CD4-positive, alpha-beta memory T cell (primary cell): ENCODE results near the gene INTS4. TPM values are rescaled to one million over a fixed set of nuclear protein-coding genes. Genes with fewer than 3 reads are reported as not detected.
"Not testable (repeated sequence)": the region's sequence is repeated elsewhere in the genome, so short reads cannot be mapped to it uniquely, and the experiment has no call there.

Source experiments
- CTCF ChIA-PET: fragments of 350-600 bp; sonication (Branson Sonifier 250); formaldehyde crosslinking; loops from one replicate; lab custom pipeline; 2021; ENCODE audit warnings: inconsistent platforms; ENCODE audit not compliant: partially characterized antibody; lab: Charles Lee
- POLR2A ChIA-PET: fragments of 350-600 bp; sonication (Branson Sonifier 250); formaldehyde crosslinking; loops from one replicate; lab custom pipeline; 2021; ENCODE audit not compliant: partially characterized antibody; lab: Charles Lee
- DNase-seq, 5 donors: peaks; one replicate each; pipeline versions ENCODE4 v3.0.0 to v3.0.0-alpha.2; 2020 to 2022; ENCODE audit warnings: mixed read lengths in 1 of 5
- H3K27ac ChIP-seq: one replicate; pipeline ENCODE4 v1.7.0; 2013; ENCODE audit warnings: low read depth, low read length
- H3K27me3 ChIP-seq: 2 replicates; pipeline ENCODE4 v1.7.0; 2013; ENCODE audit warnings: mild to moderate bottlenecking, low read length, moderate library complexity; ENCODE audit not compliant: insufficient read depth
- H3K36me3 ChIP-seq: 2 replicates; pipeline ENCODE4 v1.7.0; 2013; ENCODE audit warnings: mild to moderate bottlenecking, low read length, moderate library complexity; ENCODE audit not compliant: insufficient read depth
- H3K4me1 ChIP-seq: 2 replicates; pipeline ENCODE4 v1.7.0; 2013; ENCODE audit warnings: mild to moderate bottlenecking, low read length, moderate library complexity; ENCODE audit not compliant: insufficient read depth
- H3K4me3 ChIP-seq, 2 donors: one replicate each; pipeline ENCODE4 v1.7.0; 2013; ENCODE audit warnings: low read length in 2 of 2, mild to moderate bottlenecking in 1 of 2
- H3K9me3 ChIP-seq, 2 donors: one replicate each; pipeline ENCODE4 v1.7.0; 2013; ENCODE audit warnings: low read length in 2 of 2, control low read depth in 1 of 2; ENCODE audit not compliant: control insufficient read depth in 1 of 2
- H3K27ac Mint-ChIP-seq, 7 donors: one replicate each; pipeline ENCODE4 v1.8.0; 2020 to 2021; ENCODE audit warnings: mixed read lengths in 7 of 7, mild to moderate bottlenecking in 6 of 7, inconsistent platforms in 3 of 7, moderate library complexity in 3 of 7
- H3K27me3 Mint-ChIP-seq, 2 donors: one replicate each; pipeline ENCODE4 v1.8.0; 2020 to 2021; ENCODE audit warnings: mixed read lengths in 2 of 2
- H3K36me3 Mint-ChIP-seq, 2 donors: one replicate each; pipeline ENCODE4 v1.8.0; 2020 to 2021; ENCODE audit warnings: mixed read lengths in 2 of 2, inconsistent platforms in 1 of 2, mild to moderate bottlenecking in 1 of 2
- H3K4me1 Mint-ChIP-seq, 4 donors: one replicate each; pipeline ENCODE4 v1.8.0; 2020 to 2021; ENCODE audit warnings: mixed read lengths in 4 of 4, mild to moderate bottlenecking in 1 of 4
- H3K4me3 Mint-ChIP-seq, 8 donors: one replicate each; pipeline ENCODE4 v1.8.0; 2020 to 2021; ENCODE audit warnings: mixed read lengths in 8 of 8, mild to moderate bottlenecking in 7 of 8, moderate library complexity in 6 of 8, inconsistent platforms in 3 of 8
- H3K9me3 Mint-ChIP-seq, 8 donors: one replicate each; pipeline ENCODE4 v1.8.0; 2020 to 2021; ENCODE audit warnings: mixed read lengths in 8 of 8, mild to moderate bottlenecking in 5 of 8, inconsistent platforms in 3 of 8, moderate library complexity in 1 of 8
- intact Hi-C: fragments of 100-400 bp; cut with micrococcal nuclease; formaldehyde crosslinking; loops from one replicate; pipeline ENCODE4 v1.15.1; 2023
- polyA plus RNA-seq, 2 donors: library from polyadenylated mRNA; unstranded; fragments of 300-500 nt; fragmentation: Illumina TruSeq; gene quantifications; one replicate each; pipeline ENCODE4 v1.2.3, GENCODE V29; 2021
- total RNA-seq, 2 experiments: library from RNA; stranded (reverse); gene quantifications; one replicate each; pipeline ENCODE4 v1.2.3, GENCODE V29; 2021

Gene INTS4
- total and polyA plus RNA-seq, 4 experiments from 2014 or later, result 37.2 to 85.0 (median 63.1) TPM

DNA sequence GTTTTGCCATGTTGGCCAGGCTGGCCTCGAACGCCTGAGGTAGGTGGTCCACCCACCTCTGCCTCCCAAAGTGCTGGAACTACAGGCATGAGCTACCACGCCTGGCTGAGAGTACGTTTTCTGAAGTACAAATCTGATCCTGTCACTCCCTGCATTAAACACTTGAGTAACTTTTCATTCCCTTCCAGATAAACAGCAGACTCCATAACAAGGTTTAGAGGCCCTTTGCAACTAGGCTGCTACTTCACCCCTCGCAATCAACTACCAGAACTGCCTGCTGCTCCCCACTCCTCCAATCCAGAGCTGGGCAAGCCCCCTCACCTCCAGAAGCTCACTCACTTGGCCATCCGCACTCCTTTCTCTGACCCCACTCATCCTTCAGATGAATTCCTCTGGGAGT lies 27.1 kb upstream of the INTS4 start:
- H3K27me3 Mint-ChIP-seq, result peaks cover 12 to 23% of the 10 kb centered on the region in 2 donors
- no peaks in the 10 kb centered on the region for H3K9me3 ChIP-seq
- ChIA-PET CTCF (interaction anchor here (1.2 kb wide), 1 partner anchor 25 kb away, joined by 3 read pairs; no protein-coding TSS in a partner anchor), POLR2A (no interaction called here)
- no peak overlapping the region for H3K4me3 ChIP-seq
- peaks cover 0 to 5% (median under 1%) of the 10 kb centered on the region in 4 donors for H3K4me1 Mint-ChIP-seq
- H3K36me3 Mint-ChIP-seq, result no peaks in the 10 kb centered on the region
- no peak for DNase-seq
- H3K27me3 ChIP-seq, result peaks cover 3% of the 10 kb centered on the region
- no peaks in the 10 kb centered on the region for H3K36me3 ChIP-seq
- H3K4me3 Mint-ChIP-seq, result no peak overlapping the region
- H3K27ac ChIP-seq, result no peak overlapping the region
- H3K27ac Mint-ChIP-seq, result no peak overlapping the region
- H3K4me1 ChIP-seq, result no peaks in the 10 kb centered on the region
- no peaks in the 10 kb centered on the region for H3K9me3 Mint-ChIP-seq
- intact Hi-C loops, result no loop called here

DNA sequence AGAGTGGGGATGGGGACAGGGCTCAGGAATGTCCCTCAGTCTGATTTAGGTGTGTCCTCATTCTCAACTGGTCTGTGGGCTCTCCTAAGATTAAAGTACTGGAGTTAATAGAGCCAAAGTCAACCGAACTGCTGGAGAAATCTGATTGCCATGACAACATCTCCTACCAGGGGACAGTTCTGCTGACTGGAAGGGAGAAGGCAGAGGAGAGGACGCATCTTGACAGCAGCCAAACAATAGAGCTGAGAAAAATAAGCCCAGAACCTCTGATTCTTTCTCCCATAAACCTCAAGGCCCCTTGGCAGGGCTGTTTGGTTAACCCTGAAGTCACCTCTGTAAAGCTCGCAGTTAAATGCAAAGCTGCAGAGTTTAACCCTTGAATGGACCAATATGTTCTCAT lies 25.8 kb upstream of the INTS4 start:
- H3K27ac Mint-ChIP-seq, result peak overlapping the region in 1 of 7 donors; percentile 9
- Histone ChIP-seq H3K36me3 (no peaks in the 10 kb centered on the region), H3K4me3 (no peak overlapping the region), H3K27ac (no peak overlapping the region), H3K4me1 (no peaks in the 10 kb centered on the region), H3K9me3 (no peaks in the 10 kb centered on the region), H3K27me3 (peaks cover 3% of the 10 kb centered on the region)
- intact Hi-C loops, result no loop called here
- H3K9me3 Mint-ChIP-seq, result no peaks in the 10 kb centered on the region
- H3K4me1 Mint-ChIP-seq, result peaks cover 0 to 5% (median under 1%) of the 10 kb centered on the region in 4 donors
- H3K36me3 Mint-ChIP-seq, result no peaks in the 10 kb centered on the region
- ChIA-PET CTCF (interaction anchor here (0.8 to 1.5 kb wide), 2 partner anchors 21 to 25 kb away, joined by 3 to 5 read pairs; no protein-coding TSS in a partner anchor), POLR2A (no interaction called here)
- H3K27me3 Mint-ChIP-seq, result peaks cover 12 to 25% of the 10 kb centered on the region in 2 donors
- DNase-seq, result no peak
- no peak overlapping the region for H3K4me3 Mint-ChIP-seq

DNA sequence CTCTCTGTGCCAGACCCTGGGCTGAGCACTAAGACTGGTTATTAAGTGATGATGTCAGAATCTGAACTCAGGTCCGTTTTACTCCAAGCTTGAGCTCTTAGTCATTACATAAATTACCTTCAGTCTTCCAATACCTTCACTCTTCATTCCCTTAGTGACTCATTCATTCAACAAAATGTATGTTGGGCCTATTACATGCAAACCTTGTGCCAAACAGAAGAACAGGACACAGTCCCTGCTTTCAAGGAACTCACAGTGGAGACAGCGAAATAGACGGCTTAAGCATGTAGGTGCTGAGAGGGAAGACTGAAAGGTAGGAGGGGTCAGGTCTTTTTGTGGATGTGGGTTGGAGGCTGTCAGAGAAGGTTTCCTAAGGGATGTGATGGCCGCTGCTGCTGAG lies 25.3 kb upstream of the INTS4 start:
- ChIA-PET CTCF (interaction anchor here (1.5 kb wide), 1 partner anchor 26 kb away, joined by 5 read pairs; no protein-coding TSS in a partner anchor), POLR2A (no interaction called here)
- Mint-ChIP-seq H3K27ac (peak overlapping the region in 1 of 7 donors; percentile 36), H3K4me1 (peaks cover 0 to 5% (median under 1%) of the 10 kb centered on the region in 4 donors), H3K36me3 (no peaks in the 10 kb centered on the region), H3K4me3 (no peak overlapping the region), H3K9me3 (no peaks in the 10 kb centered on the region), H3K27me3 (peaks cover 12 to 25% of the 10 kb centered on the region in 2 donors)
- intact Hi-C loops, result no loop called here
- no peak for DNase-seq
- no peaks in the 10 kb centered on the region for H3K4me1 ChIP-seq
- no peak overlapping the region for H3K4me3 ChIP-seq
- H3K36me3 ChIP-seq, result no peaks in the 10 kb centered on the region
- H3K27ac ChIP-seq, result no peak overlapping the region
- H3K27me3 ChIP-seq, result peaks cover 3% of the 10 kb centered on the region
- no peaks in the 10 kb centered on the region for H3K9me3 ChIP-seq

DNA sequence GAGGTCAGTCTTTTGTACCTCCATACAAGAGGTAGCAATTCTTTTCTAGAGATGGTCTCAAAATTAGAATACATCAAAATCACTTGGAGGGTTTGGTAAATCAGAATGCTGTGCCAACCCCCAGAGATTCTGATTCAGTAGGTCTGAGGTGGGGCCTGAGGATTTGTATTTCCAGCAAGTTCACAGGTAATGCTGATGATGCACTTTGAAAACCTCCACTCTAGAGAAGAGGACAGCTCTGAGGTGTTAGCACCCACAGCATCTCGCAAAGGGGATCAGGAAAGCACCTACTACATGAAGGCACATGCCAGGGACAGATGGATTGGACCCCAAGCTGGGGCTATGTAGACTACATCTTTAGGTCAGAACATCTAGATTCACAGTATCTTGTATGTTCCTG lies 21.4 kb upstream of the INTS4 start:
- no peak overlapping the region for H3K4me3 Mint-ChIP-seq
- H3K27ac Mint-ChIP-seq, result no peak overlapping the region
- peaks cover 0 to 9% of the 10 kb centered on the region in 2 donors for H3K27me3 Mint-ChIP-seq
- DNase-seq, result no peak
- no peaks in the 10 kb centered on the region for H3K27me3 ChIP-seq
- H3K27ac ChIP-seq, result no peak overlapping the region
- H3K4me1 ChIP-seq, result no peaks in the 10 kb centered on the region
- ChIA-PET POLR2A (no interaction called here), CTCF (interaction anchor here (1.0 kb wide), 1 partner anchor 19 kb away, joined by 3 read pairs; no protein-coding TSS in a partner anchor)
- no peaks in the 10 kb centered on the region for H3K4me1 Mint-ChIP-seq
- H3K9me3 ChIP-seq, result no peaks in the 10 kb centered on the region
- no peaks in the 10 kb centered on the region for H3K36me3 Mint-ChIP-seq
- intact Hi-C loops, result no loop called here
- H3K9me3 Mint-ChIP-seq, result no peaks in the 10 kb centered on the region
- no peak overlapping the region for H3K4me3 ChIP-seq
- H3K36me3 ChIP-seq, result no peaks in the 10 kb centered on the region

DNA sequence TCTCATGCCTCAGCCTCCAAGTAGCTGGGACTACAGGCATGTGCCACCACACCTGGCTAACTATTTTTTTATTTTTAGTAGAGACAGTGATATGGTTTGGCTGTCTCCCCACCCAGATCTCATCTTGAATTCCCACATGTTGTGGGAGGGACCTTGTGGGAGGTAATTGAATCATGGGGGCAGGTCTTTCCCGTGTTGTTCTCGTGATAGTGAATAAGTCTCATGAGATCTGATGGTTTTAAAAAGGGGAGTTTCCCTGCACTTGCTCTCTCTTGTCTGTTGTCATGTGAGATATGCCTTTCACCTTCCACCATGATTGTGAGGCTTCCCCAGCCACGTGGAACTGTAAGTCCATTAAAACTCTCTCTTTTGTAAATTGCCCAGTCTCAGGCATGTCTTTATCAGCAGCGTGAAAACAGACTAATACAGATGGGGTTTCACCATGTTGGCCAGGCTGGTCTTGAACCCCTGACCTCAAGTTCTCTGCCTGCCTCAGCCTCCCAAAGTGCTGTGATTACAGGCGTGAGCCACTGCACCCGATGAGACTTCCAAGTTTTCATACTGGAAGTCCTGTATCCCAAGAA lies 20.6 kb upstream of the INTS4 start:
- intact Hi-C loops, H3K27me3 ChIP-seq, H3K4me3 Mint-ChIP-seq, H3K9me3 Mint-ChIP-seq, H3K27ac Mint-ChIP-seq, H3K36me3 ChIP-seq, H3K9me3 ChIP-seq, H3K4me3 ChIP-seq, DNase-seq, H3K27ac ChIP-seq, H3K4me1 Mint-ChIP-seq, H3K36me3 Mint-ChIP-seq, POLR2A ChIA-PET, CTCF ChIA-PET, H3K4me1 ChIP-seq: not testable (repeated sequence)
- peaks cover 0 to 11% of the 10 kb centered on the region in 2 donors for H3K27me3 Mint-ChIP-seq

DNA sequence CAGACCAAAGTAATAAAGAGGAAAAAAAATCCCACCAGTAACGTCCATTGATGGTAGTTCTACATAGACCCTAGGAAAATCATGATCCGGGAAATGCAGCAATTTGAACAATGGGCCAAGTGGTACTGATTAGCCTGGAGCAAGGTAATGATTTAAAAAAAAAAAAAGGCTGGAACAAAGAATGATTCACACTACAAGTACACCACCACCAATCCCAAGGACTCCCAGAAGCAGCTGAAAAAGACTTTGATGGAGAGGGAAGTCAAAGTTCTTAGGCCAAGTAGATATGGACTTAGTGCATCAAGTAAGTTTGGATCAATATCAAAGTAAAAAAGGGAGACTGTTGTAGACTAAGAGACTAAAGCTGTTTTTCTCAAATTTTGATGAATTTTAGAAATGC lies 16.8 kb upstream of the INTS4 start:
- Mint-ChIP-seq H3K36me3 (no peaks in the 10 kb centered on the region), H3K4me3 (no peak overlapping the region), H3K27me3 (peaks cover 0 to 4% of the 10 kb centered on the region in 2 donors), H3K4me1 (no peaks in the 10 kb centered on the region), H3K27ac (no peak overlapping the region), H3K9me3 (no peaks in the 10 kb centered on the region)
- ChIA-PET CTCF (no interaction called here), POLR2A (no interaction called here)
- Histone ChIP-seq H3K4me1 (no peaks in the 10 kb centered on the region), H3K27ac (no peak overlapping the region), H3K36me3 (no peaks in the 10 kb centered on the region), H3K27me3 (no peaks in the 10 kb centered on the region), H3K4me3 (no peak overlapping the region), H3K9me3 (no peaks in the 10 kb centered on the region)
- intact Hi-C loops, result no loop called here
- no peak for DNase-seq

DNA sequence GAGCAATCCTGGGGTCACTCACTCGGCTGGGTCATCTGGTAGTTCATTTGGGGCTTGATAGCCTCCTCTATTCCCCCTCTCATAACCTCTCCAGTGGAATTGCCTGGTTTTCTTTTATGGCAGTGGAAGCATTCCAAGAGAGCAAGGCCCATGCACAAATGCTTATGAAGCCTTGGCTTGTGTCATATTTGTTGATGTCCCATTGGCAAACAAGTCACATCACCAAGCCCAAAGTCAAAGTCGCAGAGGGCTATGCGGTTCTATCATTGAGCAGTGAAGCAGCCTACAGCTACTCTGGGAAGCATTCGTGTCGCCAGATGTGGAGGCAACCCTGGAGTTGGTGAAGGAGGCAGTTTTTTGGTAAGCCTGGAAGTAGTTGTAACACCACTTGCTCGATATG lies 16.3 kb upstream of the INTS4 start:
- no peaks in the 10 kb centered on the region for H3K4me1 Mint-ChIP-seq
- Histone ChIP-seq H3K27ac (no peak overlapping the region), H3K9me3 (no peaks in the 10 kb centered on the region), H3K4me1 (no peaks in the 10 kb centered on the region), H3K4me3 (no peak overlapping the region), H3K36me3 (no peaks in the 10 kb centered on the region), H3K27me3 (no peaks in the 10 kb centered on the region)
- no peak for DNase-seq
- intact Hi-C loops, result no loop called here
- H3K9me3 Mint-ChIP-seq, result no peaks in the 10 kb centered on the region
- ChIA-PET POLR2A (no interaction called here), CTCF (no interaction called here)
- H3K27me3 Mint-ChIP-seq, result peaks cover 0 to 4% of the 10 kb centered on the region in 2 donors
- H3K4me3 Mint-ChIP-seq, result no peak overlapping the region
- no peak overlapping the region for H3K27ac Mint-ChIP-seq
- H3K36me3 Mint-ChIP-seq, result no peaks in the 10 kb centered on the region
